ENCODE measurements around the gene TMCC1.
"Not testable (repeated sequence)": the region's sequence is repeated elsewhere in the genome, so short reads cannot be mapped to it uniquely, and the experiment has no call there.

The TMCC1 gene

DNA sequence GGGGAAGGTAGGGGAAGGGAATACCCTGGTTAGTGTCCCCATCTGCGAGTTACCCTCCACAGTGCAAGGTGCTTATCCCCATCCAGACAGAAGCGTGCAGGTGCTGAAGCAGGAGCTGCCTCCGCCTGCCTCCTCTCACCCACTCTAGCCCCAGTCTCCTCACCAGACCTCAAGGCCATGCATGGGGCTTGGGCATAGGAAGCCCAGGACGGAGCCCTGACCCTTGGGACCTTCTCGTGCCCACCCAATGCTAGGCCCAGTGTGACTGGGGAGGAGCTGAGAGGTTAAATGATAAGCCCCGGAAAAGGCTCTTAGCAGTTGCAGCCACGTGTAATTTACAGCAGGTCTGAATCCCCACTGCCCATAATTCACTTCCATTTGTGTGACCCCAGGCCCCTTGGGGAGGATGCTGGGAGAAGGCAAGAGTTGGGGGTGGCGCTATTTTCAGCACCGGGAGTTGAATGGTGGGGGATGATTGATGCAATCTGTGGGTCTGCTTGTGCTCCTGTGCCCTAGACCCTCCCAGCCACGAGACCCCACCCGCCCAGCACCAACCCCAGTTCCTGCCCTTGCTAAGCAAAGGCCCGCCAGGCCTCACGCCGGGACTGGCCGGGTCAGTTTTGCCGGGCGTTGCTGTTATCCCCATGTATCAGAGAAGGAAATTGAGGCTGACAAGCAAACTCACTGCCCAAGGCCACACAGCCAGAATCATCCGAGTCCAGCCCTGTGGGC, 272.5 kb downstream of the TMCC1 start:
- no peak for DNase-seq (ENCODE audit: low spot score)

- no peak for DNase-seq (ENCODE audit: low spot score)
Observed at GRCh38 chr3:129619726-129620162, 273.8 kb downstream of the TMCC1 start.

- DNase-seq (ENCODE audit: low spot score), result no peak
Observed at GRCh38 chr3:129618901-129619671, 274.4 kb downstream of the TMCC1 start.

DNA sequence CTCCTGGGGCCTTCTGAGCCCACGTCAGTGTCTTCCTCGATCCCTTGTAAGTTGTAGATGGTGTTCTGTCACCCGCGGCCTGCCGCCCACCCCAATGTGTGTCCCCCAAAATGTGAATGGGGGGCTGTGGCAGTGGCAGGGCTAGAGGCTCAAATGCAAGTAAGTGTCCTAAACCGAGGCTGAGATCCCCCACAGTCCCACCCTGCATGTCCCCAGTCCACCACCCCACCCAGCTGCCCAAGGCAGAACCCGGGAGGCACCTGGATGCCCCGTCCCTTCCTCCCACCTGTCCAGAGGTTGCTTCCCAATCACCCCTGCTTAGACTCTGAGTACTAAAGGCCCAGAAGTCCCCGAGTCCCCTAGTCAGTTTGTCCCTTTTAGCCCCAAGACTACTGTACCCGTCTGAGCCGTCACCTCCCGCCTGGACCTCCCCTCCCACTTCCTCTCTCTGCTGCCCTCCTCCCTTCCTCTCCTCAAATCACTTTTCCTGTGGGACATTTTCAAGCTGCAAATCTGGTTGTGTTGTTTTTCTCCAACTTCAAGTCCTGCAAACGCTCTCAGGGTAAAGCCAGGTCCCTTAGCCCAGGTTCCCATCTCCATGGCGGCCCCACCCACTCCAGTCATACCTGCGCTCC, 275.2 kb downstream of the TMCC1 start:
- DNase-seq (ENCODE audit: low spot score), result no peak

- DNase-seq (ENCODE audit: low spot score), result no peak
Observed at GRCh38 chr3:129617381-129618185, 275.9 kb downstream of the TMCC1 start.

- DNase-seq (ENCODE audit: low spot score), result no peak
Observed at GRCh38 chr3:129616713-129617112, 276.8 kb downstream of the TMCC1 start.

GRCh38 chr3:129616291-129616690, 277.2 kb downstream of the TMCC1 start:
- no peak for DNase-seq (ENCODE audit: low spot score)

DNA sequence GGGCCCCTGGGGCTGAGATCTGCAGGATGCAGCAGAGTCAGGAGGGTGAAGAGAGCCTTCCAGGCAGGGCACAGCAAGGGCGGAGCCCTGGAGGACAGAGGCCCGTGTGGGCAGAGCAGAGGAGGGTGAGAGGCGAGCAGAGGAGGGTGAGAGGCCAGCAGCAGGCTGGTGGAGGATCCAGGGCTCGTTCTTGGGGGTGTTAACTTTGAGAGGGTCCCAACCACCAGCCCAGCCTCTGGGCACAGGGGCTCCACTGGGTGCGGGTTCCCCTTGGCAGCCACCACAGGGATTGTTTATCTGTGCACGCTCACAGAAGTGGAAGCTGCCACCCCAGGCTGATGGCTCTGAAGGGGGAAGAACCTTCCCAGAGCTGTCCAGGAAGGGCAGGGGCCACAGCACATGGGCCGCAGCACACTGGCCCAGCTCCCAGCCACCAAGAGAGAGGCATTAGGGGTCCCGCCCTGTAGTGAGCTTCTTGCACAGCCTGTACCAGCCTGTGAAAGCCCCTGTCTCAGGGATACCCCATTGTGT, 277.7 kb downstream of the TMCC1 start:
- no peak for DNase-seq (ENCODE audit: low spot score)

DNA sequence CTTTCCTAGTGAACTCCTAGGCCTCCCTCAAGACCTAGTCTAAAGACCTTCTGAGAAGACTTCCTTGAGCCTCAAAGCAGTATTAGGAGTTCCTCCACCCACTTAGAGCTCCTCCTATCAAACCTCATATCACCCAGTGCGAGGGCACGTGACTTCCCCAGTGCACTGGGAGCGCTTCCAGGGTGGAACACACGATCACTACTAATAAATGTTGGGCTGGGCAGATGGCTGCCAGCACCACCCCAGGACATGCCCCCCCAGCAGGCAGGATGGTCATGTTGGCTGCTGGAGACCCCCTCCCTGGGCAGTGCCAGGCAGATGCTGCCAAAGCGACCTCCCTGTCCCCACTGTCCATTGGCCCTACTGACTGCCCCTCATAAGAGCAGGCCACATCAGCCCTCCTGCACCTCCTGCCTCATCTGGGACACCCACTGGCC, 278.6 kb downstream of the TMCC1 start:
- DNase-seq (ENCODE audit: low spot score), result peak; percentile 66

GRCh38 chr3:129614435-129614834, 279.1 kb downstream of the TMCC1 start:
- DNase-seq (ENCODE audit: low spot score), result no peak

GRCh38 chr3:129613367-129613740, 280.2 kb downstream of the TMCC1 start:
- DNase-seq (ENCODE audit: low spot score), result no peak

DNA sequence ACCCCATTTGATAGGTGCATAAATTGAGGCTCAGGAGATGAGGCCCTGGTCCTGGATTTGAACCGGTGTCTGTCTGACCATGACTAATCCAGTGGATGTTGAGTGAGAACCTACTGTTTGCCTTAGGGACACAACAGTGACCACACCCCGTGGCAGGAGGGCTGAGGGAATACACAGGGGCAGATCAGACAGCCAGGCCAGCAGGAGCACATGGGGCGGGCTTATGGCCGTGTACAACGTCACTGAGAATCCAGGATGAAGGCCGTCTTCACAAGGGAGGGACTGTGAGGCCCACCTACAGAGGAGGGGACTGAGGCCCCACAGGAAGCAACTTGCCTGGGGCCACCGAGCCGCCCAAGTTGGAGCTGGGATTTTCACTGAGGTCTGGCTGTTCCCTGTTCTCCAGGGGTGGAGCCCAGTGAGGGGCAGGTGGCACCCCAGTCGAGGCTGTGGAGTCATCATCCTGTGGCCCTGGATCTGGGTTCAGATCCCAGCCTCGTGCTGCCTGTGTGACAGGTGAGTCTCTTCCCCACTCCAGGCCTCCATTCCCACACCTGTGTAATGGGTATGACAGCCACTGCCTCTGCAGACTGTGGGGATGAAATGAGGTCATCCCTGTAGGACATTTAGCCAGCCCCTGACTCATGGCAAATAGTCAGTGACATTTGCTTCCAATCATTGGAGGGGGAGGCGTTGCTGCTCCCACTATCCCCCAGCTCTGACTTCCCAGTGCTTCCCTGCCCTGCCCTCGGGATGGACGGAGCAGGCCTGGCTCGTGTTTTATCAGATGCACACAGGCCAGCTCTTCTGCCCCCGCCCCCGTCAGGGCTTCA, 280.8 kb downstream of the TMCC1 start:
- DNase-seq (ENCODE audit: low spot score), result no peak

- DNase-seq (ENCODE audit: low spot score), result no peak
Observed at GRCh38 chr3:129611812-129612533, 281.5 kb downstream of the TMCC1 start.

DNA sequence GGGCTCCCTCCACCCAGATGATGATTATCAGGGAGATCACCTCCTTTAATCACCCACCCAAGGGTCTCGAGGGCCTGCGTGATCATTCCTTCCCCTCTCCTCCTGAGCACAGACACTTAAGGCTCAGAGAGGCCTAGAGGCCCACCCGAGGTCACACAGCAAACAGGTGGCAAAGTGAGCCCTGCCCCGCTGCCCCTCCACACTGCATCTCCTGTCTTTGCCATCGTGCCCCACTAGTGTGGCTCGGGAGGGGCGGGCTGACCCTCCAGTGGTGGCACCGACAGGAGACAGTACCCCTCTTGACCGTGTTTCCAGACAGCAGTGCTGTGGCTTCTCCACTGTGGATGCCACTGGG, 282.1 kb downstream of the TMCC1 start:
- no peak for DNase-seq (ENCODE audit: low spot score)

DNA sequence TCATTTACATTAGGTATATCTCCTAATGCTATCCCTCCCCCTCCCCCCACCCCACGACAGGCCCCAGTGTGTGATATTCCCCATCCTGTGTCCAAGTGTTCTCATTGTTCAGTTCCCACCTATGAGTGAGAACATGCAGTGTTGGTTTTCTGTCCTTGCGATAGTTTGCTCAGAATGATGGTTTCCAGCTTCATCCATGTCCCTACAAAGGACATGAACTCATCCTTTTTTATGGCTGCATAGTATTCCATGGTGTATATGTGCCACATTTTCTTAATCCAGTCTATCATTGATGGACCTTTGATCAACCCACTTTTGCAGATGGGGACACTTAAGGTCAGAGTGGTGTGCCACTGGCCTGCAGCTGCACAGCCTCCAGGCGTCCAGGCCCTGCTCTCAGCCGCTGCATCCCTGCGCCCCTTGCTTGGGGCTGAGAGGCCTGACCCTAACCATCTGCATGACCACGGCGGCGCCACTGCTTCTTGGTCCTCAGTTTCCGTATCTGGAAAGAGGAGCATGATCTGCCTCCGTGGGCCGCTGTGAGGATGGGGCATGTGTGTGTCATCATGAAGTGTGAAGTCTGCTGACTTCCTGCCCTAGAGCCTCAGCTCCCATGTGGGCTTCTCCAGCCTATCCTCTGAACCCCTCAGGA, 282.6 kb downstream of the TMCC1 start:
- not testable (repeated sequence) for DNase-seq (ENCODE audit: low spot score)

- no peak for DNase-seq (ENCODE audit: low spot score)
Observed at GRCh38 chr3:129610276-129610675, 283.2 kb downstream of the TMCC1 start.

DNA sequence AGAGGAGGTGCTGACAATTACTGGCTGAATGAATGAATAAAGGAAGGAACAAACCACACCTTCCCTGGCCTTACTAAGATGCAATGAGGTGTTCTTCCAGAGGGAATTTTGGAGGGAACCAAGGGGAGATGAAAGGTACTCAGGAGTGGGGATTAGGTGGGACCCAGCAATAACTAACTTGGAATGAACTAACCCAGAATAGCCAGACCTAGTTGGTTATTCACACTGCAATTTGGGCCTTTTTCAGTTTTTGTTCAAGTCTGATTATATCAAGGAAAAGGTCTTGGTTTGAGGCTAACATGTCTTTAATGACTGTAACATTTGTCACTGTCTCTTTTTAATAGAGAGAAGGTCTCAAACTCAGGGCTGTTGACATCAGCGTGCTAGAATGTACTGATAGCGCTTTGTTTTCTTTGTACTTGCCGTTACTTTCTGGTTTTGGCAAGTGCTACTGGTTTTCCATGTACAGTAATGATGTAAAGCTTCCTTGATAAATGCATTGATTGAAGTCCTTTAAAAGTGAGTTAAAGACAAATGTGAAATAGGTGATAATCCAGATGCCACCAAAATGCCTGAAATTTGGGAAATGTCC, 283.8 kb downstream of the TMCC1 start:
- no peak for DNase-seq (ENCODE audit: low spot score)

- no peak for DNase-seq (ENCODE audit: low spot score)
Observed at GRCh38 chr3:129608936-129609590, 284.4 kb downstream of the TMCC1 start.

Data from hematopoietic multipotent progenitor cell treated with erythropoietin and hydrocortisone succinate and interleukin-3 and kit ligand, for 17 days (in vitro differentiated cells).